Inflammatory macrophage treated with lipopolysaccharide for 4 hours (primary cell): ENCODE results near the gene RPLP1.

Experiments used
- DNase-seq: peaks from one replicate; pipeline ENCODE4 v3.0.0-alpha.2; 2020

RPLP1 gene

GRCh38 chr15:69472046-69472445 is 19.4 kb downstream of the RPLP1 start:
- no peak for DNase-seq

- no peak for DNase-seq
These were observed 19.9 kb downstream of the RPLP1 start for GRCh38 chr15:69472562-69472961.

GRCh38 chr15:69474291-69474690 is 21.7 kb downstream of the RPLP1 start:
- DNase-seq: no peak

- no peak for DNase-seq
These were observed 22.3 kb downstream of the RPLP1 start for GRCh38 chr15:69474846-69475455.

- peak; percentile 66 for DNase-seq
These were observed 23.2 kb downstream of the RPLP1 start for GRCh38 chr15:69475769-69476358.

- DNase-seq: no peak
These were observed 24.3 kb downstream of the RPLP1 start for GRCh38 chr15:69476704-69477473.

- peak; percentile 42 for DNase-seq
These were observed 25.7 kb downstream of the RPLP1 start for GRCh38 chr15:69478259-69478781.

GRCh38 chr15:69479081-69479480 is 26.5 kb downstream of the RPLP1 start:
- no peak for DNase-seq

GRCh38 chr15:69479971-69480370 is 27.4 kb downstream of the RPLP1 start:
- no peak for DNase-seq

GRCh38 chr15:69480932-69481331 is 28.3 kb downstream of the RPLP1 start:
- DNase-seq: no peak

- DNase-seq: no peak
These were observed 30.2 kb downstream of the RPLP1 start for GRCh38 chr15:69482686-69483256.

- DNase-seq: no peak
These were observed 32.2 kb downstream of the RPLP1 start for GRCh38 chr15:69484837-69485236.

- no peak for DNase-seq
These were observed 34.0 kb downstream of the RPLP1 start for GRCh38 chr15:69486481-69487110.

GRCh38 chr15:69489073-69489571 is 36.5 kb downstream of the RPLP1 start:
- DNase-seq: no peak

GRCh38 chr15:69490356-69491037 is 37.9 kb downstream of the RPLP1 start:
- no peak for DNase-seq

GRCh38 chr15:69491038-69491505 is 38.5 kb downstream of the RPLP1 start:
- no peak for DNase-seq

GRCh38 chr15:69493406-69493805 is 40.8 kb downstream of the RPLP1 start:
- DNase-seq: no peak

- DNase-seq: no peak
These were observed 43.4 kb downstream of the RPLP1 start for GRCh38 chr15:69496001-69496400.

GRCh38 chr15:69497076-69497475 is 44.5 kb downstream of the RPLP1 start:
- DNase-seq: no peak

GRCh38 chr15:69497667-69498066 is 45.0 kb downstream of the RPLP1 start:
- no peak for DNase-seq

GRCh38 chr15:69498282-69498681 is 45.7 kb downstream of the RPLP1 start:
- no peak for DNase-seq

- DNase-seq: no peak
These were observed 46.4 kb downstream of the RPLP1 start for GRCh38 chr15:69498987-69499386.
